Heart left ventricle (tissue), 13 donors: Measurements from ENCODE around the gene CDCA3.

Experiments
- POLR2A ChIP-seq, 2 donors: fragments of 450-650 bp; IDR thresholded peaks; one replicate each; pipeline ENCODE4 v1.6.1; 2017; ENCODE audit warnings: antibody characterized with exemption in 2 of 2, mild to moderate bottlenecking in 2 of 2, moderate library complexity in 2 of 2
- TF ChIP-seq, protein P1 (sequence below), 12 donors: fragments of 200-600 bp; sonication (generic) in 4 of 12; IDR thresholded peaks; one replicate each; pipeline versions ENCODE4 v1.5.0 to v1.8.0; 2018 to 2022; ENCODE audit warnings: antibody characterized with exemption in 12 of 12, mild to moderate bottlenecking in 5 of 12
- donor health status: ischemic (EF 13 %, LVEDD 7.1; RV severe dilation, severe dysfunction).
- donor health status: DM: no; HTN: yes; CAD: no.
- donor health status: DM: no; HTN: no; CAD: no.
- donor health status: ischemic (EF 25% LVEDD 6.9; RV normal size, moderate dysfunction).
- donor health status: ischemic (EF 25% LVEDD 5.7; RV mildly dilated, moderate dysfunction).
- donor health status: ischemic (EF 35%, LVEDD 5.7; RV mildly dilated, moderate dysfunction).
- donor health status: nonischemic (EF 11% LVEDD 7.7; RV severe dilation, severe dysfunction).
- donor health status: DM: yes; HTN: yes; CAD: no.
- donor health status: PGD.
- donor health status: ischemic (EF 29% LVEDD 5.4; RV normal size, mild dysfunction).
- donor health status: nonischemic (EF 23%, LVEDD 6.1; RV moderate dilation, normal function).

DNA sequence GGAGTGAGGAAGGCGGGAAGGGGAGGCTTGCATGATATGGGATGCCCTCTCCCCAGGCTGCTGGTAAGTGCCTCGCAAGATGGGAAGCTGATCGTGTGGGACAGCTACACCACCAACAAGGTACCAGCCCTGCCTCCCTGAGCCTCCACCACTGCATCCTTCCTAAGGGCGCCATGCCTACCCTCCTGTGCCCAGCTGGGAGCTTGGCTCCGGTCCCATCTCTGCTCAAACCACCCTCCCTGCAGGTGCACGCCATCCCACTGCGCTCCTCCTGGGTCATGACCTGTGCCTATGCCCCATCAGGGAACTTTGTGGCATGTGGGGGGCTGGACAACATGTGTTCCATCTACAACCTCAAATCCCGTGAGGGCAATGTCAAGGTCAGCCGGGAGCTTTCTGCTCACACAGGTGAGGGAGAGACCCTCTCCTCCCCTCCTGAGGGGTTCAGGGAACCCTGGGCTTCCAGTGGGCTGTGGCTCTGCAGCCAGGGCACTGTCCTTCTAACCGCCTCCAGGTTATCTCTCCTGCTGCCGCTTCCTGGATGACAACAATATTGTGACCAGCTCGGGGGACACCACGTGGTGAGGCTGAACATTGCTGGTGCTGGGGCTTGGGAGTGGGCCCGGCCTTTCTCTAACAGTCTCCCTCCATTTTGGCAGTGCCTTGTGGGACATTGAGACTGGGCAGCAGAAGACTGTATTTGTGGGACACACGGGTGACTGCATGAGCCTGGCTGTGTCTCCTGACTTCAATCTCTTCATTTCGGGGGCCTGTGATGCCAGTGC, 7.8 kb downstream of the CDCA3 start:
- TF ChIP-seq POLR2A (IDR thresholded peaks at IDR 0.05): no peak
- TF ChIP-seq, protein P1, sequence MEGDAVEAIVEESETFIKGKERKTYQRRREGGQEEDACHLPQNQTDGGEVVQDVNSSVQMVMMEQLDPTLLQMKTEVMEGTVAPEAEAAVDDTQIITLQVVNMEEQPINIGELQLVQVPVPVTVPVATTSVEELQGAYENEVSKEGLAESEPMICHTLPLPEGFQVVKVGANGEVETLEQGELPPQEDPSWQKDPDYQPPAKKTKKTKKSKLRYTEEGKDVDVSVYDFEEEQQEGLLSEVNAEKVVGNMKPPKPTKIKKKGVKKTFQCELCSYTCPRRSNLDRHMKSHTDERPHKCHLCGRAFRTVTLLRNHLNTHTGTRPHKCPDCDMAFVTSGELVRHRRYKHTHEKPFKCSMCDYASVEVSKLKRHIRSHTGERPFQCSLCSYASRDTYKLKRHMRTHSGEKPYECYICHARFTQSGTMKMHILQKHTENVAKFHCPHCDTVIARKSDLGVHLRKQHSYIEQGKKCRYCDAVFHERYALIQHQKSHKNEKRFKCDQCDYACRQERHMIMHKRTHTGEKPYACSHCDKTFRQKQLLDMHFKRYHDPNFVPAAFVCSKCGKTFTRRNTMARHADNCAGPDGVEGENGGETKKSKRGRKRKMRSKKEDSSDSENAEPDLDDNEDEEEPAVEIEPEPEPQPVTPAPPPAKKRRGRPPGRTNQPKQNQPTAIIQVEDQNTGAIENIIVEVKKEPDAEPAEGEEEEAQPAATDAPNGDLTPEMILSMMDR (IDR thresholded peaks at IDR 0.05): no peak
